Hepatocyte (in vitro differentiated cells): ENCODE data around the gene FAT1. TPM values are rescaled to one million over a fixed set of nuclear protein-coding genes. Genes with fewer than 3 reads are reported as not detected.
A peak's percentile ranks its signal among the peaks of the same experiment; 100 is the strongest.

Experiments used
- DNase-seq: peaks from one replicate; pipeline ENCODE4 v3.0.0-alpha.2; 2016; ENCODE audit warnings: low spot score
- H2AFZ ChIP-seq: fragments of 200-600 bp; sonication (generic); 2 replicates; pipeline ENCODE4 v1.6.0; 2016; ENCODE audit warnings: antibody characterized with exemption, mild to moderate bottlenecking
- H3K27ac ChIP-seq: fragments of 200-600 bp; sonication (generic); 2 replicates; pipeline ENCODE4 v1.5.1; 2016; ENCODE audit warnings: mild to moderate bottlenecking
- H3K27me3 ChIP-seq: fragments of 200-600 bp; sonication (generic); 2 replicates; pipeline ENCODE4 v1.6.1; 2016
- H3K36me3 ChIP-seq: fragments of 200-600 bp; sonication (generic); replicated peaks from 2 replicates; pipeline ENCODE4 v1.5.1; 2016; ENCODE audit warnings: low read depth; ENCODE audit not compliant: insufficient read depth
- H3K4me1 ChIP-seq: fragments of 200-600 bp; sonication (generic); 2 replicates; pipeline ENCODE4 v1.5.1; 2016; ENCODE audit warnings: mild to moderate bottlenecking, moderate library complexity; ENCODE audit not compliant: insufficient read depth
- H3K4me2 ChIP-seq: fragments of 200-600 bp; sonication (generic); 2 replicates; pipeline ENCODE4 v1.6.0; 2016
- H3K4me3 ChIP-seq: fragments of 200-600 bp; sonication (generic); 2 replicates; pipeline ENCODE4 v1.5.1; 2016; ENCODE audit warnings: mild to moderate bottlenecking
- H3K79me2 ChIP-seq: fragments of 200-600 bp; sonication (generic); 2 replicates; pipeline ENCODE4 v1.6.0; 2017; ENCODE audit warnings: mild to moderate bottlenecking
- H3K9me2 ChIP-seq: fragments of 200-600 bp; sonication (generic); replicated peaks from 2 replicates; pipeline ENCODE4 v1.6.0; 2017; ENCODE audit warnings: mild to moderate bottlenecking; ENCODE audit not compliant: insufficient read depth
- H3K9me3 ChIP-seq: fragments of 200-600 bp; sonication (generic); 2 replicates; pipeline ENCODE4 v1.5.1; 2016; ENCODE audit warnings: low read depth, mild to moderate bottlenecking
- H4K20me1 ChIP-seq: fragments of 200-600 bp; sonication (generic); 2 replicates; pipeline ENCODE4 v1.6.0; 2016; ENCODE audit warnings: mild to moderate bottlenecking; ENCODE audit not compliant: insufficient read depth, poor library complexity, severe bottlenecking
- EZH2 ChIP-seq: fragments of 200-600 bp; sonication (generic); IDR thresholded peaks from 2 replicates; pipeline ENCODE4 v1.6.1; 2016; ENCODE audit warnings: antibody characterized with exemption, mild to moderate bottlenecking, borderline replicate concordance
- EZH2phosphoT487 ChIP-seq: fragments of 200-600 bp; sonication (generic); IDR thresholded peaks from one replicate; pipeline ENCODE4 v1.6.1; 2018; ENCODE audit warnings: antibody characterized with exemption, mild to moderate bottlenecking, low read depth, moderate library complexity; ENCODE audit not compliant: unreplicated experiment, severe bottlenecking
- WGBS: methylation state at CpG from one replicate; pipeline ENCODE4 v1.1.6; 2016; ENCODE audit warnings: low lambda C conversion rate; ENCODE audit errors: missing lambda C conversion rate; 5-methylcytosine and 5-hydroxymethylcytosine counted together
- polyA plus RNA-seq: library from polyadenylated mRNA; unstranded; fragments of >200 nt; fragmentation: Nextera tagmentation; extraction: Ambion mirVana; gene quantifications from 2 replicates; pipeline ENCODE4 v1.2.1, GENCODE V29; 2016
- total RNA-seq: library from RNA; depleted of rRNA; stranded (reverse); fragments of >200 nt; gene quantifications from 2 replicates; pipeline ENCODE4 v1.2.3, GENCODE V29; 2014
- TF ChIP-seq, protein P1 (sequence below): fragments of 200-600 bp; sonication (generic); IDR thresholded peaks from 2 replicates; pipeline ENCODE4 v1.5.1; 2016; ENCODE audit warnings: antibody characterized with exemption, mild to moderate bottlenecking; ENCODE audit not compliant: poor library complexity

The FAT1 gene
- total and polyA plus RNA-seq, 2 experiments from 2014 or later: 33.9 to 168 TPM

DNA sequence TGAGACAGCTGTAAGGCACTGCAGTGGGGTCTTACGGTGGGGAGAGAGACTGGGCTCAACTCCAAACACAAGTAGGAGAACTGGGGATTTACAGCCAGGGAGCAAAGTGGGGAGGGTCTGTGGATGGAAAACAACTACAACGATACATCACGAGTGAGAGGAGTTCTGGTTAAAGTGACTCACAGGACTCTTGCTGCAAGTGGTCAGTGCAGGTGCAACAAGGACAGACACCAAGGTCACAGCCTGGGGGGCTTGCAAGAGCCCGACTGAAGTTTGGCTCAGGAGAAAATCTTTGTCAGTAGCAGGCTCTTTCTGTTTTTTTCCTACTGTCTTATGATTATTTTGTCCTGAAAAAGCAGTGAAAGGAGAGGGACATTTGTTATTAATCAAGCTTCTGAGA, 10.1 kb upstream of the FAT1 start:
- Histone ChIP-seq H3K4me1 (no peaks in the 10 kb centered on the region), H2AFZ (no peak overlapping the region), H3K27me3 (no peaks in the 10 kb centered on the region), H3K4me2 (no peak overlapping the region), H3K27ac (no peak overlapping the region), H4K20me1 (no peaks in the 10 kb centered on the region), H3K9me3 (no peaks in the 10 kb centered on the region), H3K9me2 (no peaks in the 10 kb centered on the region), H3K4me3 (no peak overlapping the region), H3K36me3 (no peaks in the 10 kb centered on the region), H3K79me2 (no peaks in the 10 kb centered on the region)
- no peak for TF ChIP-seq EZH2
- WGBS: 55% methylated on average over 4 of the region's 4 CpGs
- no peak for DNase-seq

DNA sequence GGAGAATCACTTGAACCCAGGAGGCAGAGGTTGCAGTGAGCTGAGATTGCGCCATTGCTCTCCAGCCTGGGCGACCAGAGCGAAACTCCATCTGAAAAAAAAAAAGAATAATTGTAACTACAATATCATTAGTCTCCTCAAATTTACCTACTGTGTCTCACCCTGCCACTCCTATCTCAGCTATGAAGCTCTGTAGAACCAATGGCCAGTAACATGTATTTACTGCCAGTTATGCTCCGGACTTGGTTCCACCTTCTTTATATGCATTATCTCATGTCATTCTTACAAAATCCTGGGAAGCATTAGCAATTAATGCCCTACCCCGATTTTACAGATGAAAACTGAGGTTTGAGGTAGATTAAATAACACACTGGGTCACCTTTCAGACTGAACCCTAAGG, 7.0 kb upstream of the FAT1 start:
- no peaks in the 10 kb centered on the region for H3K9me3 ChIP-seq
- H3K4me3 ChIP-seq: no peak overlapping the region
- no peak overlapping the region for H3K27ac ChIP-seq
- H3K9me2 ChIP-seq: no peaks in the 10 kb centered on the region
- peaks cover 5% of the 10 kb centered on the region for H3K79me2 ChIP-seq
- H2AFZ ChIP-seq: no peak overlapping the region
- no peak for DNase-seq
- TF ChIP-seq, protein P1, sequence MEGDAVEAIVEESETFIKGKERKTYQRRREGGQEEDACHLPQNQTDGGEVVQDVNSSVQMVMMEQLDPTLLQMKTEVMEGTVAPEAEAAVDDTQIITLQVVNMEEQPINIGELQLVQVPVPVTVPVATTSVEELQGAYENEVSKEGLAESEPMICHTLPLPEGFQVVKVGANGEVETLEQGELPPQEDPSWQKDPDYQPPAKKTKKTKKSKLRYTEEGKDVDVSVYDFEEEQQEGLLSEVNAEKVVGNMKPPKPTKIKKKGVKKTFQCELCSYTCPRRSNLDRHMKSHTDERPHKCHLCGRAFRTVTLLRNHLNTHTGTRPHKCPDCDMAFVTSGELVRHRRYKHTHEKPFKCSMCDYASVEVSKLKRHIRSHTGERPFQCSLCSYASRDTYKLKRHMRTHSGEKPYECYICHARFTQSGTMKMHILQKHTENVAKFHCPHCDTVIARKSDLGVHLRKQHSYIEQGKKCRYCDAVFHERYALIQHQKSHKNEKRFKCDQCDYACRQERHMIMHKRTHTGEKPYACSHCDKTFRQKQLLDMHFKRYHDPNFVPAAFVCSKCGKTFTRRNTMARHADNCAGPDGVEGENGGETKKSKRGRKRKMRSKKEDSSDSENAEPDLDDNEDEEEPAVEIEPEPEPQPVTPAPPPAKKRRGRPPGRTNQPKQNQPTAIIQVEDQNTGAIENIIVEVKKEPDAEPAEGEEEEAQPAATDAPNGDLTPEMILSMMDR: no peak
- WGBS: 91% methylated on average over 5 of the region's 5 CpGs
- no peaks in the 10 kb centered on the region for H3K27me3 ChIP-seq
- no peak overlapping the region for H3K4me2 ChIP-seq
- H3K4me1 ChIP-seq: no peaks in the 10 kb centered on the region
- no peaks in the 10 kb centered on the region for H3K36me3 ChIP-seq
- H4K20me1 ChIP-seq: no peaks in the 10 kb centered on the region

DNA sequence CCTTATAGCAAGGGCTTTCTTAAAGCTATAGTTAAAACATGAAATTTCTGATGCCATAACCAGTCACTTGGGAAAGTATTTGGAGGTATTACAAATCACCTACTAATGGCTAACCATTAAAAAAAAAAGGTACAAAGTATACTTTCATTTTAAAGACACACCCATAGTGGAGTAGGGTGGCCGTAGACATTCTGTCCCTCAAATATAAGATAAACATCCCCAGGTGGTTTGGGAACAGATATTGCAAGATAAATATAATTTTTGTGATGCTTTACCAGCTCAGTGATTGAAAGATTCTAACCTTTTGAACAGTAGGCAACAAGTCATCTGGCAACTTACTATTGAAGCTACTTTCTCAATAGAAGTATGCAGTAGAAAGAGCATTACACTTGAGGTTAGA, 6.2 kb upstream of the FAT1 start:
- no peak overlapping the region for H3K4me2 ChIP-seq
- TF ChIP-seq EZH2phosphoT487 (no peak), EZH2 (no peak)
- TF ChIP-seq, protein P1: no peak
- H3K27me3 ChIP-seq: no peaks in the 10 kb centered on the region
- H3K4me1 ChIP-seq: no peaks in the 10 kb centered on the region
- 89% methylated on average over 1 of the region's 1 CpG for WGBS
- H2AFZ ChIP-seq: no peak overlapping the region
- no peaks in the 10 kb centered on the region for H4K20me1 ChIP-seq
- H3K79me2 ChIP-seq: peaks cover 13% of the 10 kb centered on the region
- no peaks in the 10 kb centered on the region for H3K9me3 ChIP-seq
- no peak overlapping the region for H3K27ac ChIP-seq
- no peaks in the 10 kb centered on the region for H3K36me3 ChIP-seq
- no peaks in the 10 kb centered on the region for H3K9me2 ChIP-seq
- no peak overlapping the region for H3K4me3 ChIP-seq
- DNase-seq: no peak

DNA sequence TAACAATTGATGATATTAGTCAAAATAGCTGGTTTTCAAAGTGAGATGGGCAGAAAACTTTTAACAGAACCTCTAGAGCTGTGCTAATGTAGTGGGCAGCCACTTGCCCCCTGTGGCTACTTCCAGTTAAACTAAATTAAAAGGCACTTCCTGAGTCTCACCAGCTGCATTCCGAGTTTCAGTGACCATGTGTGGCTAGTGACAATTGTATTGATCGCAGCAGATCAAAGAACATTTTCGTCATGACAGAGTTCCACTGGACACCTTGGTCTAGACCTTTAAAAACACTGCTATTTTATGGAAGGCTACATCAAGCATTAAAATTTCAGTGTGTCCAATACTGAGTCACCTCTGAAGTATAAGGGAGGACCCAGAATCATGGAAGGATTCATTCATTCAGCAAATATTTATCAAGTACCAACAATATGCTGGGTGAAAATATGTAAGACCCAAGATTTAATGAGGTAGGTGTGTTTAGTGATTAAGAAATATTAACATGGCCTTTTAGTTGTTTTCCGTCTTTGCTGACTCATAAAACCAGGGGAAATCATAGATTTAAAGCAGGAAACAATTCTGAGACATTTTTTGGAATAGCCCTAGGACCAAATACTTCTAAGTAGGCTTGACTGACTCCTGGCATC, 5.1 kb upstream of the FAT1 start:
- no peaks in the 10 kb centered on the region for H3K9me2 ChIP-seq
- no peaks in the 10 kb centered on the region for H3K4me1 ChIP-seq
- WGBS: 64% methylated on average over 4 of the region's 4 CpGs
- H3K4me2 ChIP-seq: peak overlapping the region; percentile 84
- no peak for DNase-seq
- H4K20me1 ChIP-seq: no peaks in the 10 kb centered on the region
- no peaks in the 10 kb centered on the region for H3K9me3 ChIP-seq
- H3K27ac ChIP-seq: no peak overlapping the region
- no peaks in the 10 kb centered on the region for H3K36me3 ChIP-seq
- no peak overlapping the region for H2AFZ ChIP-seq
- H3K4me3 ChIP-seq: no peak overlapping the region
- H3K27me3 ChIP-seq: no peaks in the 10 kb centered on the region
- H3K79me2 ChIP-seq: peaks cover 22% of the 10 kb centered on the region
- no peak for TF ChIP-seq EZH2
